Posterior cingulate gyrus (tissue), 11 donors: Measurements from ENCODE around the gene MT1H.
"Not testable (repeated sequence)": the region's sequence is repeated elsewhere in the genome, so short reads cannot be mapped to it uniquely, and the experiment has no call there.

ENCODE experiments used
- DNase-seq, 10 donors: peaks; one replicate each; pipeline versions ENCODE4 v3.0.0 to v3.0.0-alpha.2; 2020 to 2021; ENCODE audit warnings: mixed read lengths in 3 of 10
- intact Hi-C: fragments of 100-400 bp; cut with DNase I; formaldehyde crosslinking; loops from one replicate; pipeline ENCODE4 v1.15.1; 2023

MT1H gene

GRCh38 chr16:56662357-56663354 lies 7.0 kb upstream of the MT1H start:
- DNase-seq = peak in 4 of 10 donors; percentile 28 to 87 (median 66)
- intact Hi-C loops = no loop called here

- intact Hi-C loops = no loop called here
- DNase-seq = no peak
These were observed 5.1 kb upstream of the MT1H start for GRCh38 chr16:56664506-56664905.

- intact Hi-C loops = not testable (repeated sequence)
These were observed 4.0 kb upstream of the MT1H start for GRCh38 chr16:56665286-56666261.

GRCh38 chr16:56667581-56668571 lies 1.7 kb upstream of the MT1H start, which contains the start of gene MT1G:
Gene MT1G, minus strand, starts transcription at chr16:56668065. Its CDS starts 72 bp downstream, at chr16:56667993.
- intact Hi-C loops = no loop called here
- DNase-seq = peak in 4 of 10 donors; percentile 29 to 86 (median 78)

More at GRCh38 chr16:56665286-56666261, 4.0 kb upstream of the MT1H start:
- DNase-seq = not testable (repeated sequence)

- peak in 1 of 10 donors; percentile 31 for DNase-seq
- intact Hi-C loops = no loop called here
These were observed 416 bp downstream of the MT1H start for GRCh38 chr16:56669840-56670619.

GRCh38 chr16:56670620-56670934 lies 963 bp downstream of the MT1H start:
- intact Hi-C loops = no loop called here
- peak in 2 of 10 donors; percentile 16 to 27 for DNase-seq

GRCh38 chr16:56671691-56672090 lies 2.1 kb downstream of the MT1H start:
- DNase-seq, intact Hi-C loops: not testable (repeated sequence)

- intact Hi-C loops = not testable (repeated sequence)
- peak in 1 of 10 donors; percentile 5 for DNase-seq
These were observed 2.6 kb downstream of the MT1H start for GRCh38 chr16:56672171-56672570.

- DNase-seq = peak in 1 of 10 donors; percentile 12
- intact Hi-C loops = no loop called here
These were observed 3.3 kb downstream of the MT1H start for GRCh38 chr16:56672761-56673536.

GRCh38 chr16:56673921-56674320 lies 4.3 kb downstream of the MT1H start:
- DNase-seq = peak in 1 of 10 donors; percentile 73
- intact Hi-C loops = no loop called here

- intact Hi-C loops, DNase-seq: not testable (repeated sequence)
These were observed 5.0 kb downstream of the MT1H start for GRCh38 chr16:56674570-56674969.

GRCh38 chr16:56675685-56676210 lies 6.1 kb downstream of the MT1H start:
- peak in 1 of 10 donors; percentile 55 for DNase-seq
- intact Hi-C loops = no loop called here

GRCh38 chr16:56677474-56677873 lies 7.9 kb downstream of the MT1H start:
- intact Hi-C loops = no loop called here
- DNase-seq = peak in 1 of 10 donors; percentile 25

- no peak for DNase-seq
- intact Hi-C loops = no loop called here
These were observed 9.6 kb downstream of the MT1H start for GRCh38 chr16:56679078-56679730.

GRCh38 chr16:56679818-56680217 lies 10.2 kb downstream of the MT1H start:
- intact Hi-C loops = no loop called here

GRCh38 chr16:56681939-56682702 lies 12.5 kb downstream of the MT1H start, which contains the start of gene MT1X:
Gene MT1X, plus strand, starts transcription at chr16:56682470. Its CDS starts 71 bp downstream, at chr16:56682541.
- intact Hi-C loops = loop anchor here (2.0 kb wide), 1 partner anchor 73 kb away; the partner anchor contains the start of gene MT2A
- DNase-seq = peak; percentile 68 to 98 (median 86)

More at GRCh38 chr16:56679818-56680217, 10.2 kb downstream of the MT1H start:
- DNase-seq = no peak
